NCI-H2171 treated with DMSO at 0.1 percent for 48 hours (cell line): ENCODE measurements around the gene C11orf65.

Experiments used
- DNase-seq: peaks from one replicate; lab custom pipeline; 2025; lab: John Stamatoyannopoulos, UW

Gene C11orf65

DNA sequence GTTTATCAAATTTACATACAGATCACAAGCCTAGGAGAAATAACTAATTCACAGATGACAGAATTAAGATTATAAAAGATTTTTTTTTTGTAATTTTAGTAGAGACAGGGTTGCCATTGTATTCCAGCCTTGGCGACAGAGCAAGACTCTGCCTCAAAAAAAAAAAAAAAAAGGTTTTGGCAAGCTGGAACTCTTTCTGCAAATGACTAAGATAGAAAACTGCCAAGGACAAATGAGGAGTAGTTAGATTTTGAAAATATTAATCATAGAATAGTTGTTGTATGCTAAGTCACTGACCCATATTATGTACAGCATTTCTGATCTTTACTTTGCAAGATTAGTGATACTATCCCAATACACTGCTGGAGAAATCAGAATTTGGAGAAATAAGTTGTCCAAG is 99.2 kb downstream of the C11orf65 start:
- DNase-seq: no peak

DNA sequence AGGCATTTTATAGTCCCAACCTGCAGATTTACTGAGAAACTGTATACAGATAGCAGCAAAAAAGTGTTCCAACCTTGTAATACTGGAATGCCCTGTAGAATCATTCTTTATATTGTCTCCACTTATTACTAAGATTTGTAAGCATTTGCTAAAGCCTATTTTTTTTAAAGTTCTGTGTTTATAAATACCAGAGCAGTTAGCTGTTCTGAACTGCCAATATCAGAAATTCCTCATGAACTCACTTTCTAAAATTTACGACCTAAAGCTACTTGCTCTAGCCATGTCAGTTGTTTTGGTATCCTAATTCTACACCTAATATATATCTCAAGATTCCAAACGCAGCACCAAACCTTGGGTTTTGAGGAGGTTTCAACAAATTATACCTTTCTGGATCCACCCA is 103.2 kb downstream of the C11orf65 start:
- no peak for DNase-seq

DNA sequence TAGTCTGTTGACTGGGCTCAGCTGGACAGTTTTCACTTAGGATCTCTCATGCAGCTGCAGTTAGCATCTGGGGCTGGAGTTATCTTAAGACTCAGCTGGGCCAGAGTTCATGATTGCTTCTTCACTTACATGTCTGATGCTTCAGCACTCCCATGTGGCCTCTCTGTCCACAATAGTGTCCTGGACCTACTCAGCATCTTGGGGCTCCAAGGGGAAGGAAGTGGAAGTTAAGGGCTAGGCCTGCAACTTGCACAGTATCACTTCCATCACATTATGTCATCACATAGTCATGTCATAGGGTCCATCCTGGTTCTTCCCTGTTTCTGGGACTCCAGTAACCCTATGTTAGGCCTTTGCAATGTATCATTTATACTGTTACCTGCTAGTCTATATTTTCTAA is 115.9 kb downstream of the C11orf65 start:
- no peak for DNase-seq

DNA sequence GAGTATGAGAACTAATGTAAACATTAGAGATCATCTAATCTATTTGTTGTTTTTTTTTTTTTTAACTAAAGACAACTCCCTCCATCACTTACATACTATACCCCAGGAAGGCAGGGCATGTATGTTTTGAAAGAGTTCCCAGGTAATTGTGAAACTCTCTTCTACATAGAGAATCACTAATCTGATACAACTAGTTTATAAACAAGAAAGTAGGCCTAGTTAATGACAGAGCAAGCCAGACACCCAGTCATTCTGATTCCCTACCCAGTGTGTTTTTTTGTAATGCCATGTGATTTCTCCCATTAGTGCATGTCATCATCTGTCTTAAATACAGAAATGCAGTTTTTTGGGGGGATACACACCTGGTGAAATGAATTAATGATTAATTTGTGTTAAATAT is 120.9 kb downstream of the C11orf65 start:
- DNase-seq: no peak

GRCh38 chr11:108345767-108346166 is 121.6 kb downstream of the C11orf65 start:
- no peak for DNase-seq

DNA sequence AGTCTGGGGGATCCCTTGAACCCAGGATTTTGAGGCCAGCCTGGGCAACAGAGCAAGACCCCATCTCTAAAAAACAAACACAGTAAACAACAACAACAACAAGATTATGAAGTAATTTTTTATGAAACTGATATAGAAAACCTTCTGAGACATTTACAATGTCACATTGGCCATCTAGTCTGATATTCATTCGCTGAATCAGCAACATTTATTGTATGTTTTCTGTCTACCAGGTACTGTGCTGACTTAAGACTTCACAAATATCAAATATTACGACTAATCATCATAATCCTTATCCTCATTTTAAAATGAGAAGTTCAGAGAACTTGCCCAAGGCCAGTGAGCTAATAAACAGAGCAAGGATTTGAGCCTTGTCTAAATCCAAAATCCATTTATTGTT is 123.6 kb downstream of the C11orf65 start:
- DNase-seq: no peak

- DNase-seq: no peak
These were observed 125.7 kb downstream of the C11orf65 start for GRCh38 chr11:108341654-108342053.

GRCh38 chr11:108340973-108341372 is 126.4 kb downstream of the C11orf65 start:
- no peak for DNase-seq

DNA sequence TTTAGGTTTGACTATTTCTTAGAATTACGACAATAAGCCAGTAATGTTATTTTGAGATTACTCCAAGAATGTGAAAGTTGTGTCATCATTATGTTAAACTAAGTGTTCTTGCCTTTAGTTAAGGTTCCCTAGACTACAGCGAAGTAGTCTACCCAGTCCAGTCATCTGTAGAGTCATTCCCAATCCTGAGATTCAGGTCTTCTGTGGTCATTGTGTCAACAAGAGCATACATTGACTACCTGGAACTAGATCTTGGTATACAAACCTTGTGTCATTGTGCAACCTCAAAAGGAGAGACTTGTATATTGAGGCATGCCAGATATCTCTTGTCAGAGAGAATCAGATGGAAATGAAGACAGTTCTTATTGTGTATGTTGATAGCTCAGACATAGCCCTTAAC is 128.6 kb downstream of the C11orf65 start:
- no peak for DNase-seq

DNA sequence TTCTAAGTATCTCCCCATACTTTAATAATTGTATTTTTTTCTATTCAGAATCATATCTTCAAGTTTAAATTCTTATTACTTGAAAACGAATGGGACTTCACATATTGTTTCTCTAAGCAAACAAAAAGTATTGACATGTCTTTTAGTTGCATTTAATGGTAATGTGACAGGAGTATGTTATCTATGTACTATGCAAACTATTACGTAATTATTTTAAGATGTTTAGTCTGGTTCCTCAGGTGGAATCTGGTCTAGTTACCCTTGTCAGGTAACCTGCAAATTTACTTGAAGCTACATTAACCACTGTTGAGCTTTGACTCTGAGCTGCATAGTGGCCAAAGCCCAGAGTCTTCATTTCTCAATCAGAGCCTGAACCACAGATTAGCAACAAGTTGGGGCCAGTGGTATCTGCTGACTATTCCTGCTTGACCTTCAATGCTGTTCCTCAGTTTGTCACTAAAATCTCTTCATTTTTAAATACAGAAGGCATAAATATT is 133.9 kb downstream of the C11orf65 start:
- no peak for DNase-seq
